Erythroblast (primary cell): Measurements from ENCODE around the gene LPIN3.

Experiments used
- GATA1 ChIP-seq: IDR thresholded peaks from 2 replicates; pipeline ENCODE4 v1.6.1; 2011; ENCODE audit warnings: low read depth, mild to moderate bottlenecking, control low read depth, low read length, moderate library complexity
- POLR2A ChIP-seq: IDR thresholded peaks from 2 replicates; pipeline ENCODE4 v1.6.1; 2011; ENCODE audit warnings: mild to moderate bottlenecking, low read length

GRCh38 chr20:41405436-41405835, 64.8 kb downstream of the LPIN3 start:
- no peak for TF ChIP-seq POLR2A
- TF ChIP-seq GATA1 = no peak
